Gastrocnemius medialis (tissue), 4 donors: ENCODE measurements around the gene AKNA.

Experiments
- POLR2A ChIP-seq, 2 donors: fragments of 450-650 bp; IDR thresholded peaks; one replicate each; pipeline ENCODE4 v1.6.1; 2017; ENCODE audit warnings: antibody characterized with exemption in 2 of 2, mild to moderate bottlenecking in 2 of 2, moderate library complexity in 2 of 2
- TF ChIP-seq, protein P1 (sequence below), 5 experiments: fragments of 450-650 bp in 3 of 5; fragments of 200-600 bp in 2 of 5; sonication (generic) in 2 of 5; IDR thresholded peaks in 4 of 5; conservative IDR thresholded peaks in 1 of 5; 1 replicate in 4 of 5; 2 replicates in 1 of 5; pipeline ENCODE4 v1.5.1; 2016 to 2019; ENCODE audit warnings: antibody characterized with exemption in 5 of 5, mild to moderate bottlenecking in 3 of 5, moderate library complexity in 3 of 5

DNA sequence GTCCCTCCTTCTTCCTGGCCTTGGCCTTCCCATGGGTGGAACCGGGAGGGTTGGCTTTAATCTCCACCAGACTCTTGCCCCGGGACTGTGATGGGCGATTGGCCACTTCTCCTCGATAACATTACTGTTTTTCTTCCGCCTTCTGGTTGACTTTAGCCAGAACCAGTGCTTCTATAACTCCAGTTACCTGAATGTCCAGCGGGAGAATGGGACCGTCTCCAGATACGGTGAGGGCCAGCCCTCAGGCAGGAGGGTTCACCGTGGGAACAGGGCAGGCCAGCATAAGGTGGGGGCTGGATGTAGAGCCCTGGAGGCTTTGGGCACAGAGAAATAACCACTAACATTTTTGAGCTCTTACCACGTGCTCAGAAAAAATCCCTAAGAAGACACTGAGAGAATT lies 57.1 kb downstream of the AKNA start:
- TF ChIP-seq, protein P1, sequence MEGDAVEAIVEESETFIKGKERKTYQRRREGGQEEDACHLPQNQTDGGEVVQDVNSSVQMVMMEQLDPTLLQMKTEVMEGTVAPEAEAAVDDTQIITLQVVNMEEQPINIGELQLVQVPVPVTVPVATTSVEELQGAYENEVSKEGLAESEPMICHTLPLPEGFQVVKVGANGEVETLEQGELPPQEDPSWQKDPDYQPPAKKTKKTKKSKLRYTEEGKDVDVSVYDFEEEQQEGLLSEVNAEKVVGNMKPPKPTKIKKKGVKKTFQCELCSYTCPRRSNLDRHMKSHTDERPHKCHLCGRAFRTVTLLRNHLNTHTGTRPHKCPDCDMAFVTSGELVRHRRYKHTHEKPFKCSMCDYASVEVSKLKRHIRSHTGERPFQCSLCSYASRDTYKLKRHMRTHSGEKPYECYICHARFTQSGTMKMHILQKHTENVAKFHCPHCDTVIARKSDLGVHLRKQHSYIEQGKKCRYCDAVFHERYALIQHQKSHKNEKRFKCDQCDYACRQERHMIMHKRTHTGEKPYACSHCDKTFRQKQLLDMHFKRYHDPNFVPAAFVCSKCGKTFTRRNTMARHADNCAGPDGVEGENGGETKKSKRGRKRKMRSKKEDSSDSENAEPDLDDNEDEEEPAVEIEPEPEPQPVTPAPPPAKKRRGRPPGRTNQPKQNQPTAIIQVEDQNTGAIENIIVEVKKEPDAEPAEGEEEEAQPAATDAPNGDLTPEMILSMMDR (IDR thresholded peaks at IDR 0.05 in 4 of 5, conservative IDR thresholded peaks at IDR 0.05 in 1 of 5) = no peak
- no peak for TF ChIP-seq POLR2A (IDR thresholded peaks at IDR 0.05)
